ENCODE results near the gene SLCO1B3. TPM values are rescaled to one million over a fixed set of nuclear protein-coding genes. Genes with fewer than 3 reads are reported as not detected.

The SLCO1B3 gene
- total and polyA plus RNA-seq, 2 donors (not counting 1 experiment from before 2014, with no cell fraction given): not detected

DNA sequence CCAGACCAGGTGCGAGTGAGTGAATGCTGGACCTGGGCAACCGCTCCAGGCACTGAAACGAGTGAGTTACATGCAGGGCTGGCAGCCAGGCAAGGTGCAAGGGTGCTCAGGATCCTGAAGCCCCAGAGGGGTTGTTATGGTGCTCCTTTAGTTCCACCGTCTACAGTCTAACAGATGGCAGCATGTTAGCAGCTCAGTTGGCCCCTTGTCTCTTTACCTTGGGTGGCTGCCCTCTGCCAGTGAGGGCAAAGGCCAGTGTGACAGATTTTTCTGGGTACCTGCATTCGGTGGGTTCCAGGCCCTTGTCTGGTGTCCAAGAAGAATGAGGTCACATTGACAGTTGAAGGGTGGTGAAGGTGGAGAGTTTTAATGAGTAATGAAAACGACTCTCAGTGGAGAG, 106.8 kb downstream of the SLCO1B3 start:
- ATAC-seq (ENCODE audit: low read depth) (no peak), DNase-seq (no peak)
- CTCF ChIA-PET: no interaction called here
- Histone ChIP-seq H3K4me1 (ENCODE audit: control insufficient read depth in 2 of 2, insufficient read depth in 2 of 2, low read length in 2 of 2) (no peaks in the 10 kb centered on the region), H2AFZ (ENCODE audit: insufficient read depth, low read depth, low read length, poor library complexity, severe bottlenecking) (no peak overlapping the region), H3K79me2 (ENCODE audit: control insufficient read depth, insufficient read depth, low read length) (no peaks in the 10 kb centered on the region), H3K27ac (ENCODE audit: low read length in 2 of 2) (no peak overlapping the region), H4K20me1 (ENCODE audit: control insufficient read depth, insufficient read depth, low read length, poor library complexity, severe bottlenecking) (no peaks in the 10 kb centered on the region), H3K9ac (ENCODE audit: low read length) (no peak overlapping the region), H3K4me3 (ENCODE audit: control extremely low read depth in 1 of 5, extremely low read depth in 1 of 5, insufficient read depth in 1 of 5, low read depth in 2 of 5, low read length in 4 of 5) (no peak overlapping the region), H3K27me3 (replicated peaks in 1 of 4; ENCODE audit: control extremely low read depth in 1 of 4, control insufficient read depth in 3 of 4, insufficient read depth in 4 of 4, low read length in 3 of 4) (no peaks in the 10 kb centered on the region), H3K9me3 (ENCODE audit: control extremely low read depth in 1 of 3, control insufficient read depth in 2 of 3, insufficient read depth in 1 of 3, low read length in 2 of 3) (peaks cover 0 to 8% (median 1%) of the 10 kb centered on the region in 3 donors), H3K36me3 (replicated peaks in 1 of 2; ENCODE audit: control extremely low read depth in 1 of 2, control insufficient read depth in 1 of 2, extremely low read depth in 1 of 2, insufficient read depth in 2 of 2, low read length in 1 of 2) (no peaks in the 10 kb centered on the region), H3K4me2 (replicated peaks; ENCODE audit: low read depth, low read length, poor library complexity, severe bottlenecking) (no peak overlapping the region)
- WGBS (ENCODE audit: insufficient coverage): 78% methylated on average over 6 of the region's 6 CpGs
- TF ChIP-seq CTCF (IDR thresholded peaks at IDR 0.05): no peak
- no peak for TF ChIP-seq EZH2 (IDR thresholded peaks at IDR 0.05; ENCODE audit: borderline replicate concordance, insufficient read depth, low read depth, low read length, poor library complexity, severe bottlenecking)
- no peaks in the 10 kb centered on the region for H3K9me3 Mint-ChIP-seq (ENCODE audit: insufficient read depth)
- POLR2A ChIA-PET: no interaction called here
- H3K27me3 Mint-ChIP-seq: no peaks in the 10 kb centered on the region
- H3K4me3 Mint-ChIP-seq: no peak overlapping the region
- no peak overlapping the region for H3K27ac Mint-ChIP-seq
- intact Hi-C loops (cut with micrococcal nuclease): no loop called here
- no peaks in the 10 kb centered on the region for H3K4me1 Mint-ChIP-seq

GRCh38 chr12:20917819-20918218, 107.3 kb downstream of the SLCO1B3 start:
- TF ChIP-seq EZH2 (IDR thresholded peaks at IDR 0.05; ENCODE audit: borderline replicate concordance, insufficient read depth, low read depth, low read length, poor library complexity, severe bottlenecking): no peak
- TF ChIP-seq CTCF (IDR thresholded peaks at IDR 0.05): no peak
- CTCF ChIA-PET: no interaction called here
- WGBS (ENCODE audit: insufficient coverage): no CpG with 5 or more reads among the region's 1 CpG

More at GRCh38 chr12:20917819-20918218, 107.3 kb downstream of the SLCO1B3 start:
- no peaks in the 10 kb centered on the region for H4K20me1 ChIP-seq (ENCODE audit: control insufficient read depth, insufficient read depth, low read length, poor library complexity, severe bottlenecking)
- H3K27ac Mint-ChIP-seq: no peak overlapping the region
- H3K9me3 ChIP-seq (ENCODE audit: control extremely low read depth in 1 of 3, control insufficient read depth in 2 of 3, insufficient read depth in 1 of 3, low read length in 2 of 3): peaks cover 0 to 8% (median 1%) of the 10 kb centered on the region in 3 donors
- H3K27ac ChIP-seq (ENCODE audit: low read length in 2 of 2): no peak overlapping the region
- DNase-seq (no peak), ATAC-seq (ENCODE audit: low read depth) (no peak)
- H3K36me3 ChIP-seq (replicated peaks in 1 of 2; ENCODE audit: control extremely low read depth in 1 of 2, control insufficient read depth in 1 of 2, extremely low read depth in 1 of 2, insufficient read depth in 2 of 2, low read length in 1 of 2): no peaks in the 10 kb centered on the region
- no peak overlapping the region for H3K4me2 ChIP-seq (replicated peaks; ENCODE audit: low read depth, low read length, poor library complexity, severe bottlenecking)
- no peaks in the 10 kb centered on the region for H3K27me3 Mint-ChIP-seq
- H3K4me3 ChIP-seq (ENCODE audit: control extremely low read depth in 1 of 5, extremely low read depth in 1 of 5, insufficient read depth in 1 of 5, low read depth in 2 of 5, low read length in 4 of 5): no peak overlapping the region
- H3K27me3 ChIP-seq (replicated peaks in 1 of 4; ENCODE audit: control extremely low read depth in 1 of 4, control insufficient read depth in 3 of 4, insufficient read depth in 4 of 4, low read length in 3 of 4): no peaks in the 10 kb centered on the region
- POLR2A ChIA-PET: no interaction called here
- no peaks in the 10 kb centered on the region for H3K9me3 Mint-ChIP-seq (ENCODE audit: insufficient read depth)
- H3K4me3 Mint-ChIP-seq: no peak overlapping the region
- H2AFZ ChIP-seq (ENCODE audit: insufficient read depth, low read depth, low read length, poor library complexity, severe bottlenecking): no peak overlapping the region
- no peak overlapping the region for H3K9ac ChIP-seq (ENCODE audit: low read length)
- no peaks in the 10 kb centered on the region for H3K79me2 ChIP-seq (ENCODE audit: control insufficient read depth, insufficient read depth, low read length)
- intact Hi-C loops (cut with micrococcal nuclease): no loop called here
- no peaks in the 10 kb centered on the region for H3K4me1 Mint-ChIP-seq
- H3K4me1 ChIP-seq (ENCODE audit: control insufficient read depth in 2 of 2, insufficient read depth in 2 of 2, low read length in 2 of 2): no peaks in the 10 kb centered on the region

Data from B cell (primary cell).